ENCODE results near the gene SLC24A3. TPM values are rescaled to one million over a fixed set of nuclear protein-coding genes. Genes with fewer than 3 reads are reported as not detected.

Gene SLC24A3
- total and polyA plus RNA-seq, 4 donors: 1.9 to 8.4 (median 5.8) TPM

DNA sequence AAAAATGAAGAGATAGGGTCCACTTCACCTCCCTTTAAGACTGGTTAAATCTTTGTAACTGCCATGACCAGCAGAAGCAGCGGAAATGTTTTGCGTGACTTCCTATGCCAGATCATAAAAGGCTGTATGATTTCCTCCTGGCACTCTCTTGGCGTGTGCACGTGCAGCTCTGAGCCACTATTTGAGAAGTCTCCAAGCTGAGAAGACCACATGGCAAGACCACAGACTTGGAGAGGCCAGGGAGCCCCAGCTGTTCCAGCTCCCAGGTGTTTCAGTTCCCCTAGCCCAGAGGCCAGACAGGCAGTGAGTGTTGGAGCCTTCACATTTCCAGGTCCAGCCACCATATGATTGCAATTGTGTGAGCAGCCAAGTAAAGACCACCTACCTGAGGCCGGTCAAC is 286.3 kb downstream of the SLC24A3 start:
- Histone ChIP-seq H3K9me3 (ENCODE audit: control insufficient read depth in 4 of 4, insufficient read depth in 3 of 4, low read length in 3 of 4) (no peaks in the 10 kb centered on the region), H3K4me3 (no peak overlapping the region), H3K27me3 (ENCODE audit: control insufficient read depth in 3 of 3, insufficient read depth in 3 of 3, low read length in 2 of 3) (no peaks in the 10 kb centered on the region), H3K27ac (ENCODE audit: low read depth in 1 of 2, low read length in 1 of 2) (no peak overlapping the region), H3K4me1 (ENCODE audit: control insufficient read depth in 5 of 5, insufficient read depth in 5 of 5, low read length in 5 of 5) (peaks cover 0 to 1% (median 0%) of the 10 kb centered on the region in 5 donors), H3K36me3 (ENCODE audit: control insufficient read depth in 4 of 4, insufficient read depth in 4 of 4, low read length in 4 of 4) (no peaks in the 10 kb centered on the region), H3K9ac (ENCODE audit: insufficient read depth in 1 of 2, low read length in 2 of 2) (no peak overlapping the region)
- TF ChIP-seq, protein P1, sequence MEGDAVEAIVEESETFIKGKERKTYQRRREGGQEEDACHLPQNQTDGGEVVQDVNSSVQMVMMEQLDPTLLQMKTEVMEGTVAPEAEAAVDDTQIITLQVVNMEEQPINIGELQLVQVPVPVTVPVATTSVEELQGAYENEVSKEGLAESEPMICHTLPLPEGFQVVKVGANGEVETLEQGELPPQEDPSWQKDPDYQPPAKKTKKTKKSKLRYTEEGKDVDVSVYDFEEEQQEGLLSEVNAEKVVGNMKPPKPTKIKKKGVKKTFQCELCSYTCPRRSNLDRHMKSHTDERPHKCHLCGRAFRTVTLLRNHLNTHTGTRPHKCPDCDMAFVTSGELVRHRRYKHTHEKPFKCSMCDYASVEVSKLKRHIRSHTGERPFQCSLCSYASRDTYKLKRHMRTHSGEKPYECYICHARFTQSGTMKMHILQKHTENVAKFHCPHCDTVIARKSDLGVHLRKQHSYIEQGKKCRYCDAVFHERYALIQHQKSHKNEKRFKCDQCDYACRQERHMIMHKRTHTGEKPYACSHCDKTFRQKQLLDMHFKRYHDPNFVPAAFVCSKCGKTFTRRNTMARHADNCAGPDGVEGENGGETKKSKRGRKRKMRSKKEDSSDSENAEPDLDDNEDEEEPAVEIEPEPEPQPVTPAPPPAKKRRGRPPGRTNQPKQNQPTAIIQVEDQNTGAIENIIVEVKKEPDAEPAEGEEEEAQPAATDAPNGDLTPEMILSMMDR (IDR thresholded peaks at IDR 0.05; ENCODE audit: control extremely low read depth, extremely low read depth): no peak
- 47 to 69% methylated on average over 5 of the region's 5 CpGs for WGBS, 2 donors
- no peak for DNase-seq
- no peak for ATAC-seq (ENCODE audit: insufficient read depth, low FRiP score)

DNA sequence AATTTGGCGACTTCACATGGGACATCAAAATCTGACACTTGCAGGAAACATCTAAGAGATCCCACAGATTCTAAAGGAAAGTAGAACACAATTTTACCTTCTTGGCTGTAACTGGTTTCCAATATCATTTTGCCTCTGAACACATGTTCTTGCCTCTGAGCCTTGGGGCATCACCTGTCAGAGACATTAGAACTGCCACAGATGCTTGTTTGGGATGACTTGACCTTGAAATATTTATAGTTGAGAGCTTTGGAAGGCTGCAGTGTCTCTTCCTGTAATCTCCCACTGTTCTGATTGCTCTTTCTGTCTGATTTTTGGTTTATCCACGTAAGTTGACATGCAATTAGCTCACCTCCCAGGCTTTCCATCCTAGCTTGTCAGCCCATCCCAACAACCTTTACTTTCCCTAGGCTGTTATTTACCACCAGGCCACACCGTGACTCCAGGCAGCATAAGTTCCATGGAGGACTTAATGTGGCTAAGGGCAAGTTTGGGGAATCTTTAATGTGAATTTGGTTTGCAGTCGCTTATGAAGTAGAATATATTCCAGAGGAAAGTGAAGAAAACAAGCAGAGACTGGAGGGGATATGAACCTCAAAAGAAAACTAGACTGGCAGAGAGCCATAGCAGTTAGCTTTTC is 289.2 kb downstream of the SLC24A3 start:
- Histone ChIP-seq H3K9ac (ENCODE audit: insufficient read depth in 1 of 2, low read length in 2 of 2) (no peak overlapping the region), H3K27me3 (ENCODE audit: control insufficient read depth in 3 of 3, insufficient read depth in 3 of 3, low read length in 2 of 3) (no peaks in the 10 kb centered on the region), H3K36me3 (ENCODE audit: control insufficient read depth in 4 of 4, insufficient read depth in 4 of 4, low read length in 4 of 4) (no peaks in the 10 kb centered on the region), H3K9me3 (ENCODE audit: control insufficient read depth in 4 of 4, insufficient read depth in 3 of 4, low read length in 3 of 4) (no peaks in the 10 kb centered on the region), H3K4me3 (no peak overlapping the region), H3K4me1 (ENCODE audit: control insufficient read depth in 5 of 5, insufficient read depth in 5 of 5, low read length in 5 of 5) (peaks cover 0 to 1% (median 0%) of the 10 kb centered on the region in 5 donors), H3K27ac (ENCODE audit: low read depth in 1 of 2, low read length in 1 of 2) (no peak overlapping the region)
- TF ChIP-seq, protein P1 (IDR thresholded peaks at IDR 0.05; ENCODE audit: control extremely low read depth, extremely low read depth): no peak
- WGBS, 2 donors: 90 to 93% methylated on average over 4 of the region's 4 CpGs
- no peak for DNase-seq
- no peak for ATAC-seq (ENCODE audit: insufficient read depth, low FRiP score)

DNA sequence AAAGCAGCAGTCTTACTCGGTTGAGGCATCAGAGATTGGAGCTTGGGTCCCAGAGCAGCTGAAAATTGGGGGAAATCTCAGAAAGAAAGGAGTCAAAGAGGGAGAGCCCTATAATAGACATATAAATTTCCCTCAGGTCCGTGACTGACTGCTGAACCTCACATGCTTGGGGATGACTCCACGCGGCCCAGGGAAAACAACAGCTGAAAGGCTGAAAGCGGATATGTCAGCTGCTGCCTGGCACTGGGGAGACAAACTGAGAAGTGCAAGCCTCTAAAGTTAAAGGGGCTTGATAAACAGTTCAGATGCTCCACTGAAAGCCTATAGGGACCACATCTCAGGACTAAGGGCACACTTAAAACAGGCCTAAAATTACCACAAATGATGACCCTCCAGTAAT is 289.7 kb downstream of the SLC24A3 start:
- H3K36me3 ChIP-seq (ENCODE audit: control insufficient read depth in 4 of 4, insufficient read depth in 4 of 4, low read length in 4 of 4): no peaks in the 10 kb centered on the region
- no peak overlapping the region for H3K27ac ChIP-seq (ENCODE audit: low read depth in 1 of 2, low read length in 1 of 2)
- TF ChIP-seq, protein P1 (IDR thresholded peaks at IDR 0.05; ENCODE audit: control extremely low read depth, extremely low read depth): no peak
- WGBS, 2 donors: 88 to 94% methylated on average over 5 of the region's 5 CpGs
- H3K9ac ChIP-seq (ENCODE audit: insufficient read depth in 1 of 2, low read length in 2 of 2): no peak overlapping the region
- no peaks in the 10 kb centered on the region for H3K9me3 ChIP-seq (ENCODE audit: control insufficient read depth in 4 of 4, insufficient read depth in 3 of 4, low read length in 3 of 4)
- H3K4me1 ChIP-seq (ENCODE audit: control insufficient read depth in 5 of 5, insufficient read depth in 5 of 5, low read length in 5 of 5): peaks cover 0 to 1% (median 0%) of the 10 kb centered on the region in 5 donors
- H3K4me3 ChIP-seq: no peak overlapping the region
- H3K27me3 ChIP-seq (ENCODE audit: control insufficient read depth in 3 of 3, insufficient read depth in 3 of 3, low read length in 2 of 3): no peaks in the 10 kb centered on the region
- ATAC-seq (ENCODE audit: insufficient read depth, low FRiP score) (no peak), DNase-seq (no peak)

DNA sequence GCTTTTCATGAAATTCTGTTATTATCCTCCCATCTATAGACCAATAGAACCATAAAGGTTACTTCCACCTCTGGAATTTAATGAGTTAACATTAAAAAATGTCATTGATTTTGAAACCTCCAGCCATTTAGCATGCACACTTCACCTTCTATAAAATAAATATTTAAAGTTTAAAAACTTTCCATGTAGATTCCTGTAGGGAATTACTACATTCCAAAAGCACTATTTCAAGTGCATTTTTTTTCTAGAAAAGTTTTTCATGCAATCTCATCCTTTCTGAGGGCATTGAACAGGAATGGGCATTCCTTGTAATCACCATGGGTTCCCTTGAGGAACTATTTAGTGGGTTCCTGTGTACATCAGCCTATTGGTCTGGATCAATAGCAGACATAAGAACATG is 291.8 kb downstream of the SLC24A3 start:
- Histone ChIP-seq H3K27me3 (ENCODE audit: control insufficient read depth in 3 of 3, insufficient read depth in 3 of 3, low read length in 2 of 3) (no peaks in the 10 kb centered on the region), H3K4me1 (ENCODE audit: control insufficient read depth in 5 of 5, insufficient read depth in 5 of 5, low read length in 5 of 5) (no peaks in the 10 kb centered on the region), H3K27ac (ENCODE audit: low read depth in 1 of 2, low read length in 1 of 2) (no peak overlapping the region), H3K36me3 (ENCODE audit: control insufficient read depth in 4 of 4, insufficient read depth in 4 of 4, low read length in 4 of 4) (no peaks in the 10 kb centered on the region), H3K4me3 (no peak overlapping the region), H3K9me3 (ENCODE audit: control insufficient read depth in 4 of 4, insufficient read depth in 3 of 4, low read length in 3 of 4) (no peaks in the 10 kb centered on the region), H3K9ac (ENCODE audit: insufficient read depth in 1 of 2, low read length in 2 of 2) (no peak overlapping the region)
- TF ChIP-seq, protein P1 (IDR thresholded peaks at IDR 0.05; ENCODE audit: control extremely low read depth, extremely low read depth): no peak
- DNase-seq: no peak
- ATAC-seq (ENCODE audit: insufficient read depth, low FRiP score): no peak

Measured in lung (tissue), 12 donors.